CD4-positive, alpha-beta T cell treated with Interleukin-6 for 4 hours (primary cell): ENCODE results near the gene ADAMTSL3.
"Not testable (repeated sequence)": the region's sequence is repeated elsewhere in the genome, so short reads cannot be mapped to it uniquely, and the experiment has no call there.

Experiments used
- DNase-seq: peaks from one replicate; pipeline ENCODE4 v3.0.0-alpha.2; 2020; ENCODE audit warnings: mixed read lengths

Gene ADAMTSL3

GRCh38 chr15:83992324-83993031, 338.6 kb downstream of the ADAMTSL3 start:
- DNase-seq, result no peak

- no peak for DNase-seq
Observed at GRCh38 chr15:83993591-83993990, 339.7 kb downstream of the ADAMTSL3 start.

GRCh38 chr15:83998486-83998885, 344.6 kb downstream of the ADAMTSL3 start:
- no peak for DNase-seq

- DNase-seq, result no peak
Observed at GRCh38 chr15:83999396-84000135, 345.6 kb downstream of the ADAMTSL3 start.

- no peak for DNase-seq
Observed at GRCh38 chr15:84001037-84001436, 347.1 kb downstream of the ADAMTSL3 start.

- DNase-seq, result no peak
Observed at GRCh38 chr15:84001655-84002054, 347.7 kb downstream of the ADAMTSL3 start.

- no peak for DNase-seq
Observed at GRCh38 chr15:84003791-84004503, 350.0 kb downstream of the ADAMTSL3 start.

- no peak for DNase-seq
Observed at GRCh38 chr15:84006421-84006820, 352.5 kb downstream of the ADAMTSL3 start.

- no peak for DNase-seq
Observed at GRCh38 chr15:84009616-84010015, 355.7 kb downstream of the ADAMTSL3 start.

GRCh38 chr15:84010246-84010645, 356.3 kb downstream of the ADAMTSL3 start:
- no peak for DNase-seq

GRCh38 chr15:84016371-84016770, 362.4 kb downstream of the ADAMTSL3 start:
- DNase-seq, result no peak

GRCh38 chr15:84022516-84022915, 368.6 kb downstream of the ADAMTSL3 start:
- no peak for DNase-seq

GRCh38 chr15:84023636-84024035, 369.7 kb downstream of the ADAMTSL3 start:
- no peak for DNase-seq

GRCh38 chr15:84033793-84034553, 380.1 kb downstream of the ADAMTSL3 start:
- no peak for DNase-seq

GRCh38 chr15:84034578-84035398, 380.9 kb downstream of the ADAMTSL3 start:
- no peak for DNase-seq

- no peak for DNase-seq
Observed at GRCh38 chr15:84035399-84035766, 381.5 kb downstream of the ADAMTSL3 start.

- no peak for DNase-seq
Observed at GRCh38 chr15:84037301-84037700, 383.4 kb downstream of the ADAMTSL3 start.

- not testable (repeated sequence) for DNase-seq
Observed at GRCh38 chr15:84042434-84043056, 388.6 kb downstream of the ADAMTSL3 start.

- DNase-seq, result no peak
Observed at GRCh38 chr15:84046064-84046637, 392.2 kb downstream of the ADAMTSL3 start.

GRCh38 chr15:84049480-84049879, 395.6 kb downstream of the ADAMTSL3 start:
- not testable (repeated sequence) for DNase-seq

GRCh38 chr15:84050076-84050475, 396.2 kb downstream of the ADAMTSL3 start:
- DNase-seq, result no peak
